ENCODE measurements around the gene KIF26B. TPM values are rescaled to one million over a fixed set of nuclear protein-coding genes. Genes with fewer than 3 reads are reported as not detected.

KIF26B gene
- total RNA-seq, 1 experiment from 2014 or later, result 2.3 TPM

DNA sequence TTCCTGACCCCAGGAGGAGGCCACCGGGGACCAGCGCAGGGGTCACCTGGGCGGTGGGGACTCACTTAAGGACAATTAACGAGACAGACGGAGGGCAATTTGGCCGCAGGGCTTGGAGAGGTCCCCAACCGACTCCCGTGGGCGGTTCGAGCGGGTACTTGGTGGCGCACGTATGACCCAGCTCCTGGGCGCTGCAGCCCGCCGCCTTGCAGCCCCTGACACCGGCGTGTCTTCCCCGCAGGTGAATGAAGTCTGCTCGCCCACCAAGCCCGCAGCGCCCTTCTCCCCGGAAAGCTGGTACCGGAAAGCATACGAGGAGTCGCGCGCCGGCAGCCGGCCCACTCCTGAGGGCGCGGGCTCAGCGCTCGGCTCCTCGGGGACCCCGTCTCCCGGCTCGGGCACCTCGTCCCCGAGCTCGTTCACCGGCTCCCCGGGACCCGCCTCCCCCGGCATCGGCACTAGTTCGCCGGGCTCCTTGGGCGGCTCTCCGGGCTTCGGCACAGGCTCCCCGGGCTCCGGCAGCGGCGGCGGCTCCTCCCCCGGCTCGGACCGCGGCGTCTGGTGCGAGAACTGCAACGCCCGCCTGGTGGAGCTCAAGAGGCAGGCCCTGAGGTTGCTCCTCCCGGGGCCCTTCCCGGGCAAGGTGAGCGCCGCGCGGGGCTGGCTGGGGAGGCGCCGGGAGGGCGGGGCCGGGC lies 1.4 kb downstream of the KIF26B start:
- peak; percentile 94 for DNase-seq
- H3K4me2 ChIP-seq (ENCODE audit: low read depth, low read length, poor library complexity, severe bottlenecking), result peak overlapping the region; percentile 61

GRCh38 chr1:245156736-245157505 lies 2.1 kb downstream of the KIF26B start:
- Histone ChIP-seq H3K27me3 (ENCODE audit: low read length) (no peaks in the 10 kb centered on the region), H3K9me3 (ENCODE audit: low read length) (no peaks in the 10 kb centered on the region), H3K9me2 (replicated peaks; ENCODE audit: insufficient read depth, low read length) (no peaks in the 10 kb centered on the region), H3K4me2 (ENCODE audit: low read depth, low read length, poor library complexity, severe bottlenecking) (peak overlapping the region; percentile 61), H3K79me2 (ENCODE audit: low read length) (no peaks in the 10 kb centered on the region), H4K20me1 (ENCODE audit: insufficient read depth, low read depth, low read length) (no peaks in the 10 kb centered on the region), H3K4me3 (ENCODE audit: low read length) (peak overlapping the region; percentile 50), H2AFZ (ENCODE audit: low read length) (peak overlapping the region; percentile 62; the same call in 1 of the 2 replicates), H3K36me3 (ENCODE audit: insufficient read depth, low read length) (no peaks in the 10 kb centered on the region), H3K4me1 (ENCODE audit: low read length) (peaks cover 19% of the 10 kb centered on the region), H3K9ac (ENCODE audit: low read length) (peak overlapping the region; percentile 53), H3K27ac (ENCODE audit: low read length) (no peak overlapping the region)
- no peak for DNase-seq

More for the DNA sequence above, 1.4 kb downstream of the KIF26B start:
- peak overlapping the region; percentile 62; the same call in 1 of the 2 replicates for H2AFZ ChIP-seq (ENCODE audit: low read length)
- H3K79me2 ChIP-seq (ENCODE audit: low read length), result no peaks in the 10 kb centered on the region
- no peaks in the 10 kb centered on the region for H3K9me2 ChIP-seq (replicated peaks; ENCODE audit: insufficient read depth, low read length)
- peak overlapping the region; percentile 50; the same call in 1 of the 2 replicates for H3K4me3 ChIP-seq (ENCODE audit: low read length)
- no peaks in the 10 kb centered on the region for H3K27me3 ChIP-seq (ENCODE audit: low read length)
- H3K9me3 ChIP-seq (ENCODE audit: low read length), result no peaks in the 10 kb centered on the region
- no peaks in the 10 kb centered on the region for H3K36me3 ChIP-seq (ENCODE audit: insufficient read depth, low read length)
- H3K9ac ChIP-seq (ENCODE audit: low read length), result peak overlapping the region; percentile 53
- H3K4me1 ChIP-seq (ENCODE audit: low read length), result peaks cover 19% of the 10 kb centered on the region
- H3K27ac ChIP-seq (ENCODE audit: low read length), result no peak overlapping the region
- H4K20me1 ChIP-seq (ENCODE audit: insufficient read depth, low read depth, low read length), result no peaks in the 10 kb centered on the region

DNA sequence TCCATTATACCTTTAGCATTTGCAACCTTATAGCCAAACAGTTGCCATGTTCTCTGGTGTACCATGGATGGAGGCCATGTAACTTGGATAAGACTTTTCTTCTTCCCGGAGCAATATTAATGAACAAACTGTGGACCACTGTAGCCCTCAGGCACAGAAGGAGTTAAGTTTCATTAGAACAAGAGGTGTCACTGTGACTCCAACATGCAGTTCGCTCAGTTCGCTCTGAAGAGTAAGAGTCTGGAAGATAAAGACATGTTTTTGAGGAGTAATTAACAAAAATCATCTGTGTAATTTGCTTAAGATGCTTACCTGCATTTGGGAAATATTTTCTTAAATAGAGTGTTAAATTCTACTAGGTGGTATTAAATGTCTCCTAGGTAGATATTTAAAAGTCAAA lies 4.1 kb downstream of the KIF26B start:
- H2AFZ ChIP-seq (ENCODE audit: low read length), result no peak overlapping the region

DNA sequence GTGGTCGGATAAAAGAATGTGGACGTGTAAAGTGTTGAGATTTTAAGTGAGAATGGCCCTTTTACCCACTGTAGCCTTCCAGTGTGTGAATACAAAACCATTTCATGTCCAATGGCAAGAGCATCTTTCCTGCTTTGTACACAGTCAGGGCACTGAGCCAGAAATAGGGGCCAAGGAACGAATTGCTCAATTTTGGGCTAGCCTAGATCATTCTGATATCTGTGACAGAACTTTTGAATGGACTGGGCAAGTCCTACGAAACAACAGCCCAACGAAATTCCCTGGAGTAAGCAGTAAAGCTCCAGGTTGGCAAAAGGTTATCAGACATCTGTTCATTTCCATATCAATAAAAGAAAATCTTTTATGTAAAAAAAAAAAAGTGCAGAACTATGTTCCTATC lies 5.5 kb downstream of the KIF26B start:
- Histone ChIP-seq H2AFZ (ENCODE audit: low read length) (no peak overlapping the region), H3K27me3 (ENCODE audit: low read length) (no peaks in the 10 kb centered on the region), H4K20me1 (ENCODE audit: insufficient read depth, low read depth, low read length) (no peaks in the 10 kb centered on the region), H3K4me3 (ENCODE audit: low read length) (no peak overlapping the region), H3K36me3 (ENCODE audit: insufficient read depth, low read length) (no peaks in the 10 kb centered on the region), H3K79me2 (ENCODE audit: low read length) (no peaks in the 10 kb centered on the region), H3K9ac (ENCODE audit: low read length) (no peak overlapping the region), H3K27ac (ENCODE audit: low read length) (no peak overlapping the region), H3K4me1 (ENCODE audit: low read length) (peaks cover 9% of the 10 kb centered on the region), H3K9me2 (replicated peaks; ENCODE audit: insufficient read depth, low read length) (no peaks in the 10 kb centered on the region), H3K9me3 (ENCODE audit: low read length) (no peaks in the 10 kb centered on the region), H3K4me2 (ENCODE audit: low read depth, low read length, poor library complexity, severe bottlenecking) (no peak overlapping the region)
- no peak for DNase-seq

More for the DNA sequence above, 4.1 kb downstream of the KIF26B start:
- H4K20me1 ChIP-seq (ENCODE audit: insufficient read depth, low read depth, low read length), result no peaks in the 10 kb centered on the region
- DNase-seq, result no peak
- no peak overlapping the region for H3K27ac ChIP-seq (ENCODE audit: low read length)
- H3K79me2 ChIP-seq (ENCODE audit: low read length), result no peaks in the 10 kb centered on the region
- H3K9me2 ChIP-seq (replicated peaks; ENCODE audit: insufficient read depth, low read length), result no peaks in the 10 kb centered on the region
- H3K4me1 ChIP-seq (ENCODE audit: low read length), result peaks cover 9% of the 10 kb centered on the region
- H3K9ac ChIP-seq (ENCODE audit: low read length), result no peak overlapping the region
- no peak overlapping the region for H3K4me3 ChIP-seq (ENCODE audit: low read length)
- H3K9me3 ChIP-seq (ENCODE audit: low read length), result no peaks in the 10 kb centered on the region
- no peak overlapping the region for H3K4me2 ChIP-seq (ENCODE audit: low read depth, low read length, poor library complexity, severe bottlenecking)
- no peaks in the 10 kb centered on the region for H3K36me3 ChIP-seq (ENCODE audit: insufficient read depth, low read length)
- H3K27me3 ChIP-seq (ENCODE audit: low read length), result no peaks in the 10 kb centered on the region

GRCh38 chr1:245160741-245161400 lies 6.1 kb downstream of the KIF26B start:
- no peak overlapping the region for H3K4me2 ChIP-seq (ENCODE audit: low read depth, low read length, poor library complexity, severe bottlenecking)
- no peaks in the 10 kb centered on the region for H3K36me3 ChIP-seq (ENCODE audit: insufficient read depth, low read length)
- peaks cover 9% of the 10 kb centered on the region for H3K4me1 ChIP-seq (ENCODE audit: low read length)
- H4K20me1 ChIP-seq (ENCODE audit: insufficient read depth, low read depth, low read length), result no peaks in the 10 kb centered on the region
- H3K27me3 ChIP-seq (ENCODE audit: low read length), result no peaks in the 10 kb centered on the region
- H3K4me3 ChIP-seq (ENCODE audit: low read length), result no peak overlapping the region
- no peak overlapping the region for H3K9ac ChIP-seq (ENCODE audit: low read length)
- DNase-seq, result no peak
- H3K9me2 ChIP-seq (replicated peaks; ENCODE audit: insufficient read depth, low read length), result no peaks in the 10 kb centered on the region
- H2AFZ ChIP-seq (ENCODE audit: low read length), result no peak overlapping the region
- no peak overlapping the region for H3K27ac ChIP-seq (ENCODE audit: low read length)
- no peaks in the 10 kb centered on the region for H3K9me3 ChIP-seq (ENCODE audit: low read length)
- H3K79me2 ChIP-seq (ENCODE audit: low read length), result no peaks in the 10 kb centered on the region

DNA sequence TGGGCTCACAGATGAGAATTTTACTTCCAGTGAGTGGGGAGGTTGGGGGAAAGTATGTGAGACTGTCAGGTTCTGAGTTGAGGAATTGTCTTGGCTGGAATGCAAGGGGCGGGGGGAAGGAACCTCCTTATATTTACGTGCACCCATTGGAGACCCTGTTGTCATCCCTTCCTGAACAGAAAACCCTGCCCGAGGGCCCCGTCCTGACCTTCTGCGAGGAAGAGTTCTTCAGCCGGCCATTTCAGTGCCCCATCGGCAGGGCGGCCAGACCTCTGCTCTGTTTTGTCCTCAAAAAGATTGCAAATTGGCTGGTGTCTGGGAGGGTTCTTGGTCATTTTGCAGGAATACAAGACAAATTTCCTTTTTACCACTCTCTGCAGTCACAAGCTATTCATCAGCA lies 7.1 kb downstream of the KIF26B start:
- H3K79me2 ChIP-seq (ENCODE audit: low read length), result no peaks in the 10 kb centered on the region
- H2AFZ ChIP-seq (ENCODE audit: low read length), result no peak overlapping the region
- H3K9me3 ChIP-seq (ENCODE audit: low read length), result no peaks in the 10 kb centered on the region
- H4K20me1 ChIP-seq (ENCODE audit: insufficient read depth, low read depth, low read length), result no peaks in the 10 kb centered on the region
- no peaks in the 10 kb centered on the region for H3K36me3 ChIP-seq (ENCODE audit: insufficient read depth, low read length)
- no peak for DNase-seq
- H3K9ac ChIP-seq (ENCODE audit: low read length), result no peak overlapping the region
- no peak overlapping the region for H3K4me3 ChIP-seq (ENCODE audit: low read length)
- no peaks in the 10 kb centered on the region for H3K27me3 ChIP-seq (ENCODE audit: low read length)
- no peaks in the 10 kb centered on the region for H3K9me2 ChIP-seq (replicated peaks; ENCODE audit: insufficient read depth, low read length)
- no peak overlapping the region for H3K27ac ChIP-seq (ENCODE audit: low read length)
- H3K4me1 ChIP-seq (ENCODE audit: low read length), result peaks cover 2% of the 10 kb centered on the region
- H3K4me2 ChIP-seq (ENCODE audit: low read depth, low read length, poor library complexity, severe bottlenecking), result no peak overlapping the region

DNA sequence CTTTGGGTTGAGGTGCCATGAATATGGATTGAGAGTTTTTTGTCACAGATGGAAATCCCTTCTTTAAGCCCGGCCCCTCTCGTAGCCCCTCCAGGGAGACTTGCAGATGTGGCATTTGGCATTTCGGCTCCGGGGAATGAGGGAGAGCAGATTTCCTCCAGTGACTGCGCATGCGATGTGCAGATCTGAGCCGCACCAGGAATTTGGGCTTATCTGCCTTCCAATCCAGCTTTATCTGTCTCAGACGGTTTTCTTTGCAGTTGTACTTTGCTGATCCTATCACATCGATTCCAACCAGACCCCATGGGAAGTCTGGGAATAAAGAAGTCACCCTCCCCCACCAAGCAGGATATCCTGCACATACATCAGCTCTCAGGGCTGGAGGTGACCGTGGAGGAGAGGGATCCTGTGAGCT lies 11.7 kb downstream of the KIF26B start:
- Histone ChIP-seq H3K4me3 (ENCODE audit: low read length) (no peak overlapping the region), H2AFZ (ENCODE audit: low read length) (no peak overlapping the region), H3K9ac (ENCODE audit: low read length) (no peak overlapping the region), H3K79me2 (ENCODE audit: low read length) (no peaks in the 10 kb centered on the region), H3K9me2 (replicated peaks; ENCODE audit: insufficient read depth, low read length) (no peaks in the 10 kb centered on the region), H3K36me3 (ENCODE audit: insufficient read depth, low read length) (no peaks in the 10 kb centered on the region), H3K27me3 (ENCODE audit: low read length) (no peaks in the 10 kb centered on the region), H3K4me1 (ENCODE audit: low read length) (no peaks in the 10 kb centered on the region), H3K27ac (ENCODE audit: low read length) (no peak overlapping the region), H4K20me1 (ENCODE audit: insufficient read depth, low read depth, low read length) (no peaks in the 10 kb centered on the region), H3K9me3 (ENCODE audit: low read length) (no peaks in the 10 kb centered on the region), H3K4me2 (ENCODE audit: low read depth, low read length, poor library complexity, severe bottlenecking) (no peak overlapping the region)
- no peak for DNase-seq

DNA sequence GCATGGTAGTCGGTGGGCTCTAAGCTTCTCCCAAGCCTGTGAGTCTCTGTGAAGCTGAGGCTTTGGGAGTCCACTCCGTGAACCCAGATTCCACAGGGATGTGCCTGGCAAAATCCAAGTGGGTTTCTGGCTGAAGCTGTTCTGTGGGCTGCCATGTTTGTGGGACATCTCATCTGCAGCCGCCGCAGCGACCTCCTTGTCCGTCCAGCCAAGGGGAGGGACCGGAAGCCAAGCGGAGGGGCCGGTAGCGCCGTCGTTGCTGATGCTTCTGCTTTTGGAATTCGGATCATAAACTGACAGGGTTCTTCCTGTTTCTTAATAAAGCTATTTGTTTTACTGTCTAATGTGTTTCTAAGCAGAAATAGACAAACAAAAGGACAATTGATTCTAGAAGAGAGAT lies 13.3 kb downstream of the KIF26B start:
- H3K27ac ChIP-seq (ENCODE audit: low read length), result no peak overlapping the region
- H3K9me2 ChIP-seq (replicated peaks; ENCODE audit: insufficient read depth, low read length), result no peaks in the 10 kb centered on the region
- H3K4me3 ChIP-seq (ENCODE audit: low read length), result no peak overlapping the region
- no peaks in the 10 kb centered on the region for H3K36me3 ChIP-seq (ENCODE audit: insufficient read depth, low read length)
- no peak overlapping the region for H3K4me2 ChIP-seq (ENCODE audit: low read depth, low read length, poor library complexity, severe bottlenecking)
- no peaks in the 10 kb centered on the region for H3K27me3 ChIP-seq (ENCODE audit: low read length)
- H3K79me2 ChIP-seq (ENCODE audit: low read length), result no peaks in the 10 kb centered on the region
- no peak for DNase-seq
- no peaks in the 10 kb centered on the region for H3K9me3 ChIP-seq (ENCODE audit: low read length)
- no peaks in the 10 kb centered on the region for H4K20me1 ChIP-seq (ENCODE audit: insufficient read depth, low read depth, low read length)
- H3K4me1 ChIP-seq (ENCODE audit: low read length), result no peaks in the 10 kb centered on the region
- no peak overlapping the region for H2AFZ ChIP-seq (ENCODE audit: low read length)
- no peak overlapping the region for H3K9ac ChIP-seq (ENCODE audit: low read length)
